GM12892 (cell line): ENCODE data around the gene GSTA5.

Source experiments
- POLR2A ChIP-seq: IDR thresholded peaks from 2 replicates; pipeline ENCODE4 v1.6.1; 2011; ENCODE audit warnings: low read depth, low read length, control low read depth
- POLR2AphosphoS5 ChIP-seq: IDR thresholded peaks from 2 replicates; pipeline ENCODE4 v1.6.1; 2011; ENCODE audit warnings: low read depth, low read length, control low read depth
- TAF1 ChIP-seq: IDR thresholded peaks from 2 replicates; pipeline ENCODE4 v1.6.1; 2011; ENCODE audit warnings: low read depth, mild to moderate bottlenecking, control low read depth, low read length, borderline replicate concordance

GRCh38 chr6:52872031-52872430, 31.4 kb upstream of the GSTA5 start:
- TF ChIP-seq POLR2A = no peak
- TF ChIP-seq POLR2AphosphoS5 = no peak
- no peak for TF ChIP-seq TAF1
